HG02642 (cell line): ENCODE measurements around the gene CDKAL1.
"Not testable (repeated sequence)": the region's sequence is repeated elsewhere in the genome, so short reads cannot be mapped to it uniquely, and the experiment has no call there.

ENCODE experiments used
- ATAC-seq: cut with Tn5 transposase; IDR thresholded peaks from one replicate; pipeline ENCODE4 v1.9.1; 2021; ENCODE audit warnings: mild to moderate bottlenecking; ENCODE audit not compliant: unreplicated experiment, poor library complexity

The CDKAL1 gene

DNA sequence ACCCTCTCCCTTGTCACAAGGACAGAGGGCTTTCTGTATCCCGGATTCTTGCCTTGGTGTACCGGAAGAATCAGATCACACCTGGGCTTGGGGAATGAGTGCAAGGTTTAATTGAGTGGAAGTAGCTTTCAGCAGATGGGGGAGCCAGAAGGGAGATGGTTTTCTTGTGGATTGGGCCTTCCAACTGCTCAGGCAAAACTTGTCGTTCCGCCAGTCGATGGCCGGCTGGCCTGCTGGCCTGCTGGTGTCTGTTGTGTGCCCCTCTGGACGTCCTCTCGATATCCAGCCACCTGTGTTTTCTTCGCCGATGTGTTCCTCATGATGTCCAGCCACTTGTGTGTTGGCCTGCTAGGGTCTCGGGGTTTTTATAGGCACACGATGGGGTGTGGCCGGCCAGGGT is 168.1 kb downstream of the CDKAL1 start:
- no peak for ATAC-seq

DNA sequence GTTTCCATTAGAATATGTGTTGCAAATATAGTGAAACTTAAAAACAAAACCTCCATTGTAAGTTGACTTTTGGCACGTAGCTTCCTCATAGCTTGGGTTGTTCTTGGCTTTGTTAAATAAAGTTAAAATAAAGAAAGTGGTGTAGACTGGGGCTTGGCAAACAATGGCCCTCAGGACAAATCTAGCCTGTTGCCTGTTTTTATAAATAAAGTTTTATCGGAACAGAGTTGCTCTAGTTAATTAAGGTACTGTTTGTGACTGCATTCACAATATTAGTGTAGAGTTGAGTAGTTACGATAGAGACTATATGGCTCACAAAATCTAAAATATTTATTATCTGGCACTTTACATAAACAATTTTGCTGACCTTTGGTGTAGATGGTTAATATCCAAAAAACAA is 168.8 kb downstream of the CDKAL1 start:
- no peak for ATAC-seq

DNA sequence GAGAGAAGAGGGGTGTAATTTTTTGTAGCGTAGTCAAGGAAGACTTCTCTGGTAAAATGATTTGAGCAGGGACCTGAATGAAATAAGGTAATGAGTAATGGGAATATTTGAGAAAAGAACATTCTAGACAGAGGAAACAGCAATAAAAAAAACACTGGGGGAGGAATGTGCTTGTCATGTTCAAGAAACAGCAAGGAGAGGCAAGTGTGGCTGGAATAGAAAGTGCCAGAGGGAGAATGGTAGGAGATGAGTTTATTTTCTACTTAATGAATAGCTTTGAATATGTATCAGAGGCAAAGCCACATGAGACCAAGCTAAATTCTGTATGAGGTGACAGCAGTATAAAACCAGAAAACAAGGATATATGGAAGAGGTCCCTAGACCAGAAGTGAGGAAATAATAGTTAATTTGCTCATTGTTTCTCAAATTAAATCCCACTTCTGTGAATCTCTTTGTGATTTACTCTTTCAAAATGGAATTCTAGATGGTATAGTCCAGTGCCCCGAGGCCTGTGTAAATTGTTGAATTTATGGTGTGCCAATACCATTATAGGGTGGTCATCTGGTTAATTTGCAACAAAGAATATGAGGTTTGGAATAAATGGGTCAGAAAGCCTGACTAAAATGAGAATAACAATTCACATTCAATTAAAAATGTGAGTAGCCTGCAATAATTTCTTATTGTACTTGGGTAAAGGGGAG is 170.2 kb downstream of the CDKAL1 start:
- ATAC-seq, result no peak

DNA sequence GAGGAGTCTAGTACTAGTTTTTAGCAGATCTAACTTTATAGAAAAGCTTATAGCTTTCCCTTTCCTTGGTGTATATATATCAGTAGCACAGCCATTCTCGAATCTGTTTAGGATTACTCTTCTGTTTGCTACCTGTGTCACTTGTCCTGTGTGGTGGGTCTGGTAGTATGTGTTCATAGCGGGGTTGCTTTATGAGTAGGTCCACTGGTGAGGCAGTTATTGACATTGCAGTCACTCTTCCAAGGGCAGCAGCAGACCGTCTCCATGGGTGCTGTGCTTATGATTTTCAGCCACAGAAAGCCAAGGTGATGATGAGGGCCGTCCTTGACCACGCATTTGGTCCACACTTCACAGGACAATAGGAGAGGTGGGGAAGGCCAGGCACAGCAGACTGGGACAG is 171.5 kb downstream of the CDKAL1 start:
- no peak for ATAC-seq

DNA sequence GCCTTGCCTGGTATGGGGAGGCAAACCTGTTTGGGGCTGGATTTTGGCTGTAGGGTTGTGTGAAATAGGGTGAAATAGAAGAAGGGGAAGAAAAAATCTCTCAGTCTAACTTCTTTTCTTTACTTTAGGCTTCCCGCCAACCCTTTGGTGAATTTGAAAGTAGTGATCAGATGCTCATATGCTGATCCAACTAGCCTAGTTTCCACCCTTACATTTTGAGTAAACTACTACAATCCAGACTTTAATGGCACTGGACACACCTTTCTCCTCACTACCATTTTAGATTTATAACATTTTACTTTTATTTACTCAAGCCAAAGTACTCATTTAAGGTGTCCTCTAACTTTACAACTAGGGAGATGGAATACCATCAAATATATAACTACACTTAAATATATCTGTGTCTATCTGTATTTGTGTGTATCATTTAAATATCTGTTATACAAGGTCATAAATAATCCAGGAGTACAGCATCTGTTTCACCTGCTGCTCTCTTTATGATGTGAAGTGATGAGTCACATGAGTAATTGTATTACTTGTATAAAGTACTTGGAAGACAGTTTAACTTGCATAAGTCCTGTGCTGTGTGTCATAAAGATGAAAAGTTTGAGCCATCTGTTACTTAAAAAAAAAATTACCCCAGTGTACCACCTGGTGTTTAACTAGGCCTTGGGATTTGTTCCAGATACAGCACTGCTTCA is 172.1 kb downstream of the CDKAL1 start:
- ATAC-seq, result no peak

DNA sequence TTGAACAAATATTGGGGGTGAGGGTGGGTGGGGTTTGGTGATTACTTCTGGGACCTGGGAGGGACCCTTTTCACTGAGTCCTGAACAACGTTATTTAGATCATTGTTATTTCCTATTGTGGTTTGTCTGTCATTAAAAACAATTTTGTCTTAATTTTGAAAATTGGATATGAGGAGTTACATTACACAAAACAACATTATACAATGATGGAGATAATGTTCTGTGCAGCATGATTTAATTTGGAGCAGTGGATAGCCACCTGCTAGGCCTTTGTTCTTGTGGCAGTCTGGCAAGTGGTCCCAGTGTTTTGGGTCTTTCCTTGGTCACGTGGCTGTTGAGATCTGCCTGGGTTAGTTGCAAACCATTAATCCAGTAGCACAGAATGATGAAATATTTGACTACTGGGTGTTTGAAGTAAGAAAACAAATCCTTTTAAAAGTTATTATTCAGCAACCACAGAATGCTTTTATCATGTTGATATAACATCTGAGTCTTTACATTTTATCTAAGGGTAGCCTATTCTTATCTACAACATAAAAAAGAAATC is 172.8 kb downstream of the CDKAL1 start:
- no peak for ATAC-seq

DNA sequence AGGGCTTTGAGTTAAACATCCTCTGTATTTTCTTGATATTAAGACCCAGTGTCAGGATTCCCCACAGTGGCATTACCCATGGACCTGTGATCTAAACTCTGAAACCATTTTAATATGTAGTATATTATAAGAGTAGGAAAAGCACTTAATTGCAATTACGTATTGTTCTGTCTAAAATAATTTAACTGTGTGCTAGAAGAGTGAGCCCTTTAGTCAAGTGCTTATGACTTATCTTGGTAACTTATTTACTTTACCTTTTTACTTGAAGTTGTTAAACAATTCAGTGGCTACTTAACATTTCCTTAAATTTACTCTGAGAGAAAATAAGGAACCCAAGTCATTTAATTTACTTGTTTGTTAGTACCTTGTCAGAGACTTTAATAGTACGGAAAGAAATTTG is 173.6 kb downstream of the CDKAL1 start:
- no peak for ATAC-seq

DNA sequence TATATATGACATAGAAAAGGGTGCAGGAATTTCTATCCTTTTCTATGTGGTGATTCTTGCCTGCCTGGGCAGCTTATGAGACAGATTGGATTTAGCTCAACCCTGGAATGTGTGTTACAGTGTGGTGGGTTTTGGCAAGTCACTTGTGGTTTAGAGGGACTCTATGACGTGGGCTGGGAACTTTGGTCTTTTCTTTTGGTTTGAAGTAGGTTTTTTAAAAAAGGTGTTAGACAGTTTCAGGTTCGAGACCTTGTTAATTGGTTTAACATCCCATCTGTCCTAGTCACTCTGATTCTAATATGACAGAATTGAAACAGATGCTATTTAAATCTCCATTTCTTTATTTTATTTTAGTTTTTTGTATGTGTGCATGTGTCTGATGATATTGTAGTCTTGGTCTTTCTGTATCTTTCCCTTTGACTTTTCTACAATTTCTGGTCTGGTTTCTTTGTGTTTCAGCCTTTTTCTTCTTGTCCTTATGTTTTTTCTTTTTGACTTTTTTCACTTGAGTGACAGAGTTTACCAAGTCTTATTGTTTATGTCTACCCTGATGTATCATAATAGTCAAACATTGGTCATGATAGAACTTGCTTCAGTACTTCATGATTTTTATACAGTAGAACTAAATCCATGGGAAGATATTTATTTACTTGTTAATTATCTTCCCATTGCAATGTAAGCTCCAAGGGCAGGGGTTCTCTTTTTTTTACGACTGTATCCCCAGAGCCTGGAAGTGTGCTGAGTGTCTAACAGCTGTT is 174.3 kb downstream of the CDKAL1 start:
- ATAC-seq, result peak; percentile 68

DNA sequence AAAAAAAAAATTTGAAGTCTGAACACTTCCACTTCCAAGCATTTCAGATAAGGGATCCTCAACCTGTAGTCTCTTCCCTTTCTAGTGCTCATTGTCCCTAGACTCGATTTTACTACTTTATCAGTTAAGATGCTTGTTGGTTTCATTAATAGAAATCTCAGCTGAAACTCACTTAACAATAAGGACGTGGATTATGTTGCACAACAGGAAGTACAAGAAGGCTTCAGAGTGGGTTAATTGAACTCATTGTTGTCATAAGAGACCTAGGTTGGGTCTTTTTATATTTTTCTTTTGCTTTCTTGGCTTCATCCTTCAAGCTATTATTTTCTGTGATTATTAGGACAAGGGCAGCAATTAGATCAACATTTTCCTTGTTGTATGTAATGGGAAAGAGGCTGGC is 175.2 kb downstream of the CDKAL1 start:
- no peak for ATAC-seq

DNA sequence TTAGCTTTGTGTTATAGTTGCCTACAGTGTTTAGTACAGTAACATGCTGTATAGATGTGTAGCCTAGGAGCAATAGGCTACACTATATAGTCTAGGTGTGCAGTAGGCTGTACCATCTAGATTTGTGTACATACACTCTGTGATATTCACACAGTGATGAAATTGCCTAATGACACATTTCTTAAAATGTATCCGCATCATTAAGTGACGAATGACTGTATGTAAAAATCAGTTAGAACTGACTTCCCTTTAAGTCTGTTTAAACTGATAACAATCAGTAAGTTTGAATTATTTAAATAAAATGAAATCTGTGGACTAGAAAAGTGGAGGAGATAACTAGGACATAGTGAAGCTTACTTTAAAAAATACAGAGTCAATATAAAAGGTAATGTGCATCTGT is 176.1 kb downstream of the CDKAL1 start:
- no peak for ATAC-seq

DNA sequence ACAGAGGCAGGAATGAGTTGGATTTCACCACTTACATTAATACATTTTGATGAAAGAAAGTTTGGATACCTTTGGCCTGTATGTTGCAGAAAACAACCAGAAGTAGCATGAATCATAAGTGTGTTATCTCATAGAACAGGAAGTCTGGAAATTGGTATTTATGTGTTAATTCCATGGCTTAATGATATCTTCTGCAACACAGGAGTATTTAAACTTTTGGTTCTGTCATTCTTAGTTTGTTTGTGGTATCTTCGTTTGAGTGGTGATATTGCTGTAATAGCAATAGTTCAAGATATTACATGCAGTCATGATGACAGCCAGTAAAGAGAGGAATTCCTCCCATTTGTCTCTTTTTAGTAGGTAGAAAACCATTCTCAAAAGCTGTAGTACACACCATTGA is 177.3 kb downstream of the CDKAL1 start:
- ATAC-seq, result no peak

DNA sequence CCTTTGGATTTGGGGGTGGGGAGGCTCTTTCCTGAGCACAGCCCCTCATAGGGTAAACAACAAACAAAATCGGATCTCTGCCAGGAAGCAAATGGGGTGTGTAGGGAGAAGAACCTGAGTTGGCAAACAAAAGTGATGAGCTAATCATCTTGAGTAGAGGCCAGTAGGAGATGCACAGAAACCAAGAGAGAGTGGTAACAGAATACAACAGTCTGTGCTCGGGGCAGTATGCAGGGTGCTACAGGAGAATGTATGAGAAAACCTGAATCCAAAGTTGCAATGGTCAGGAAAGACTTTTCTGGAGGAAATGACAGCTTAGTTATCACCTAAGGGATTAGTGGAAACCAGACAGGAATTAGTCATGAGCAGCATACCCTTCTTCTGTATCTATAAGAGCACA is 177.8 kb downstream of the CDKAL1 start:
- no peak for ATAC-seq

DNA sequence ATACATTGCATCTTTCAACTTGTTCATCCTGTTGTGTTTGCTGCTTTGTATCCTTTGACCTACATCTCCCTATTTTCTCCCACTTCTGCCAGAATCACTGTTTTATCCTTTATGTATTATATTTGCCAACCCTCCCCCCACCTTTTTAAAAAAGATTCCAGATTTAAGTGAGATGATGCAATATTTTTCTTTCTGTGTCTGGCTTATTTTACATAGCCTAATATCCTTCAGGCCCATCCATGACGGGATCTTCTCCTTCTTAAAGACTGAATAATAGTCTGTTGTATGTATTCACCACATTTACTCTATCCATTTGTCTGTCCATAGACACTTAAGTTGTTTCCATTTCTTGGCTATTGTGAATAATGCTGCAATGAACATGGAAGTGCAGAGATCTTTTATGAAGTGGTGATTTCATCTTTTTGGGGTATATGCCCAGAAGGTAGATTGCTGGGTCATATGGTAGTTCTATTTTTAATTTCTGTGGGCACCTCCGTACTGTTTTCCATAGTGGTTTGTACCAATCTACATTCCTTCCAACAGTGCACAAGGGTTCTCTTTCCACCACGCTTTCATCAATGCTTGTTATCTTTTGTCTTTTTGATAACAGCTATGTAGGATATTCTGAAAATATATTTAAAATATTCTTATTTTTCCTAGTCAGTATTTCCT is 181.0 kb downstream of the CDKAL1 start:
- ATAC-seq, result no peak

DNA sequence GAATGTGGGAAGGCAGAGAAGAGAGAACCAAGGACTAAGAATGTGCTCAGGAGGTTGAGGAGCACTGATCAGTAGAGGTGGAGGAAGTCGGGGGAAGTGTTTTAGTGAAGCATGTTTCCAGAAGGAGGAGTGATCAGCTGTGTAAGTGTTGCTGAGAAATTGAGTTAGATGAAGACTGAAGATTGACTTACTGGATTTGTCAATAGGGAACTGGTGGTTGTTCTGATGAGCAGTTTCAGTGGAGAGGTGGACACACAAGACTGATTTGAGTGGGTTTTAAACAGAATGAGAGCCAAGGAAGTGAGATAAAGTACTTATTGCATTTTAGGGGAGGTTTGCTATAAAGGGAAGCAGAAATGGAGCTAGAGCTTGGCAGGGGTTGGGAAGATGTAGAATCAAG is 182.6 kb downstream of the CDKAL1 start:
- peak; percentile 74 for ATAC-seq

DNA sequence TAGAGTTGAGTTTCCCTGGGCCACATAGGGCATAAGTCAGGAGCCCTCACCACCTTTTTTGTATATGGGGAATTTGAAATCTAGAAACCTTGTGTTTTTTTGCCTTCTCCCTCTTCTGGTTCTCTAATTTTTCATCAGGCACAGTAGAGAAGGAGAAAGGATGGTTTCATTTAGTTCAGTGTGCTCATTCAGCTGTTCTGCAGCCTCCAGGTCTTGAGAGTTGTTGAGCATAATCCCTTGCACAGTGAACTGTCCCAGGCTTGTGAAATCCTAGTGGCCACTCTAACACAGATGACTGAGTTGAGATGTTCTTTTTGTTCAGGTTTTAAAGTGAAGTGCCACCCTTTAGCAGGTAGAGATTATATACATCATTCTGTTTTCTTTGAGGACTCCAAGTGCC is 183.5 kb downstream of the CDKAL1 start:
- no peak for ATAC-seq

DNA sequence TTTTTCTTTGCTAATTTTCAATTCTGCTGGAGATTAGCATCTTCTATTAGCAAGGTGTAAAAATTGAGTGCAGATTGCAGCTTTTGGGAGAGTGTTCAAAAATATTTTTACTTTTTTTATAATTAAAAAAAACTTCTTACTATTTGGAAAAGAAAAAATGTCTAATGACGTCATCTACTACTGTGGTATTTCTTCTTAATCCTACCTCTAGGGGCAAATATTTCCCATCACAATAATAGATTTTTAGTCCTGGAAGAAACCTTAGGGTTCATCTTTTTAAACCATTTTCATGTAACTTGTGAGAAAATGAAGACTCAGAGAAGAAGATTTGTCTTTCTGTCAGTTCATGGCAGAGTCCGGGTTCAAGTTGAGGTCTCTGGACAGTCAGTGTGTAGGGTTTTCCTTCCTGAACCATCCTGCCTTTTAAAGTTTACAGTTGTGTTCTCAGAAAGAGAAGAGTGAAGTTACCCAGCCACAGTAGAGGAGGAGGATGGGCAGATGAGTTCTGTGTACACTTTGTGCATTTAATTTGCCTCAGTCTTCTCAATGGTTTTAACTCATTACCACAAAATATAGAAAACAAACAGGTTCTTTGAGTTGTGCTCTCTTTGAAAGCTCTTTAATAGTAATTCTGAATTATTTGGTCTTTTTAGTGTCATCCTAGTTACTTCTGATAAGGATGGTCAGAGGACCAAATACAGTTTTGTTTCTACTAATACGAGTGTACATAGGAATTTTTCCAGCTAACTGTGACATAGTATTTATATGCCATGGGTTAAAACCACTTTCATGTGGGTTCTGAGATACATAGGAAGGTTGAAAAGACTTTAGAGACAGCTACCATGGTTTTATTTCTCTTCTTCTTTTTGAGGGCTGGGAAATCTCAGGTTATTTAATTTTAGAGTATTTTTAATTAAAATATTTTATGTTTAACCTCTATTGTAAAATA is 184.7 kb downstream of the CDKAL1 start:
- no peak for ATAC-seq

DNA sequence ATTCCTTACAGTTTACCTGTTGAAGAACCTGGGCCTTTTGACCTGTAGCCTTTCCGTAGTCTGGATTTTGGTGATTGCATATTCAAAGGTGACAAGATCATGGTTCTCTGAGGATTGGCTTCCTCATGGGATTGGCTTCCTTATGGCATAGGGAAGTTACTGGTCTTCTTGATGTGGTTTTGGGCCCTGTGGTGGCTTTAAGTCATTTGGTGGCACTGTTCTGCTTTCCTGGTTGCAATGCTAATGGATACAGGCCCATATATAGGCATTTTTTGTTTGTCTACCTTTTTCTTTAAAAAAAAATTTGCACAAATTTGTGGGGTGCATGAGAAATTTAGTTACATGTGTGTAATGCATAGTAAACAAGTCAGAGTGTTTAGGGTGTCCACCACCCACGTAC is 185.7 kb downstream of the CDKAL1 start:
- no peak for ATAC-seq

DNA sequence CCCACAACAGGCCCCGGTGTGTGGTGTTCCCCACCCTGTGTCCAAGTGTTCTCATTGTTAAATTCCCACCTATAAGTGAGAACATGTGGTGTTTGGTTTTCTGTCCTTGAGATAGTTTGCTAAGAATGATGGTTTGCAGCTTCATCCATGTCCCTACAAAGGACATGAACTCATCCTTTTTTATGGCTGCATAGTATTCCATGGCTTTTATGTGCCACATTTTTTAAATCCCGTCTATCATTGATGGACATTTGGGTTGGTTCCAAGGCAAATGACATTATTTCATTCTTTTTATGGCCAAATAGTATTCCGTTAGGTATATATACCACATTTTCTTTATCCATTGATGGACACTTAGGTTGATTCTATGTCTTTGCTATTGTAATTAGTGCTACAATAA is 186.9 kb downstream of the CDKAL1 start:
- ATAC-seq, result not testable (repeated sequence)

DNA sequence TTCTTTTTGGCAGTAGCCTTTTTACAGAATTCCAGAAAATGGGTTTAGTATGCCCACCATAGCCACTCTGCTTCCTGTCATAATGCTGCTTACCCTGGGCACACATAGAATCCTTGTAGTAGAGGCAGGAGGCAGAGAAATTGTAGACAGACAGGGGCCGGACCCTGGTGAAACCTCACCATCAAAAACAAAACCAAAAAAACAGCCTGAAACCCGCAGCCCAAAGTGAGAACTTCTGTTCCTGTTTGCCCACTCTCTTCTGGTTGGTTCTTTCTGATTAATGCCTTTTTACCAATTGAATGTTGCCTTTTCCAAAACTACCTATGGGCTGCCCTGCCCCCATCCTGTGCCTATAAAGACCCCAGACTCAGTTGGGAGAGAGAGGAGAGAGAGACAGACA is 188.2 kb downstream of the CDKAL1 start:
- ATAC-seq, result peak; percentile 66

DNA sequence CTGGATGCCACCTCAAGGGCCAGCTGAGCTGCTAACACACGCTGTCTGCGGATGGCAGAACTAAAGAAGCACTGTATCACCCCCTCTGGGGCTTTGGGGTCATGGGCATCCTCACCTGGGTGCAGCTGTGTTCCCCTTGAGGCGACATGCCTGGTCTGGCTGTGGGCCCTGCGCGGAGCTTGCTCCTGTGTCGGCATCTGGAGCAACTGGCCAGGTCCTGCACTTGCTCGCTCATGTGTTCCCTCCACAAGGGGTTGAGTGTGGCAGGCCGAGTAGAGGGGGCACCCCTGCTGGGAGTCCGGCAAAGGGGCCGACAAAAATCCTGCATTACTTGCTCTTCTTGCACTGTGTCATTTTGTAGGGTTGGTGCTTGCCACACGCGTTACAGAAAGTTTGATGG is 189.0 kb downstream of the CDKAL1 start:
- ATAC-seq, result no peak
